H9 (cell line): ENCODE measurements around the gene UBXN10. TPM values are rescaled to one million over a fixed set of nuclear protein-coding genes. Genes with fewer than 3 reads are reported as not detected.

Experiments used
- DNase-seq: peaks from one replicate; pipeline ENCODE4 v3.0.0-alpha.2; 2017
- H2AFZ ChIP-seq: one replicate; pipeline ENCODE4 v1.6.1; 2013; ENCODE audit warnings: mild to moderate bottlenecking, low read length, control low read depth, moderate library complexity
- H2AK5ac ChIP-seq: 2 replicates; pipeline ENCODE4 v1.6.1; 2013; ENCODE audit warnings: low read length, control low read depth, mixed read lengths; ENCODE audit not compliant: insufficient read length
- H2BK120ac ChIP-seq: one replicate; pipeline ENCODE4 v1.6.1; 2013; ENCODE audit warnings: low read depth, mild to moderate bottlenecking, low read length, control low read depth, inconsistent platforms; ENCODE audit not compliant: poor library complexity, severe bottlenecking
- H2BK12ac ChIP-seq: 2 replicates; pipeline ENCODE4 v1.6.1; 2013; ENCODE audit warnings: low read length, control low read depth, mixed read lengths, low read depth; ENCODE audit not compliant: insufficient read length
- H2BK15ac ChIP-seq: 2 replicates; pipeline ENCODE4 v1.6.1; 2013; ENCODE audit warnings: low read depth, low read length, control low read depth
- H2BK20ac ChIP-seq: one replicate; pipeline ENCODE4 v1.6.1; 2013; ENCODE audit warnings: low read depth, mild to moderate bottlenecking, low read length, control low read depth, inconsistent platforms; ENCODE audit not compliant: poor library complexity, severe bottlenecking
- H2BK5ac ChIP-seq: 2 replicates; pipeline ENCODE4 v1.6.1; 2013; ENCODE audit warnings: low read length, control low read depth, mixed read lengths; ENCODE audit not compliant: insufficient read length
- H3K14ac ChIP-seq: 2 replicates; pipeline ENCODE4 v1.6.1; 2013; ENCODE audit warnings: low read length, control low read depth; ENCODE audit not compliant: insufficient read depth
- H3K18ac ChIP-seq: 2 replicates; pipeline ENCODE4 v1.6.1; 2013; ENCODE audit warnings: low read depth, mild to moderate bottlenecking, mixed read lengths, low read length, control low read depth; ENCODE audit not compliant: insufficient read length
- H3K23ac ChIP-seq: 2 replicates; pipeline ENCODE4 v1.6.1; 2013; ENCODE audit warnings: low read length, control low read depth, mixed read lengths, low read depth; ENCODE audit not compliant: insufficient read length
- H3K23me2 ChIP-seq: 2 replicates; pipeline ENCODE4 v1.6.1; 2013; ENCODE audit warnings: low read depth, mild to moderate bottlenecking, mixed read lengths, low read length, control low read depth; ENCODE audit not compliant: insufficient read length, poor library complexity, severe bottlenecking
- H3K27ac ChIP-seq: 2 replicates; pipeline ENCODE4 v1.5.1; 2013; ENCODE audit warnings: low read length, control low read depth, mixed read lengths, low read depth; ENCODE audit not compliant: insufficient read length
- H3K27me3 ChIP-seq: 2 replicates; pipeline ENCODE4 v1.6.1; 2013; ENCODE audit warnings: low read length, control low read depth, inconsistent platforms; ENCODE audit not compliant: insufficient read depth
- H3K4ac ChIP-seq: 2 replicates; pipeline ENCODE4 v1.6.1; 2013; ENCODE audit warnings: low read depth, mild to moderate bottlenecking, control low read depth, inconsistent platforms, low read length, moderate library complexity
- H3K4me1 ChIP-seq: 2 replicates; pipeline ENCODE4 v1.6.1; 2013; ENCODE audit warnings: low read length, control low read depth, inconsistent platforms; ENCODE audit not compliant: insufficient read depth
- H3K4me2 ChIP-seq: 2 replicates; pipeline ENCODE4 v1.6.1; 2013; ENCODE audit warnings: low read length, control low read depth, mixed read lengths; ENCODE audit not compliant: insufficient read length, insufficient read depth
- H3K56ac ChIP-seq: 2 replicates; pipeline ENCODE4 v1.6.1; 2013; ENCODE audit warnings: low read depth, mild to moderate bottlenecking, mixed read lengths, low read length, control low read depth; ENCODE audit not compliant: insufficient read length
- H3K79me1 ChIP-seq: 2 replicates; pipeline ENCODE4 v1.6.1; 2013; ENCODE audit warnings: low read depth, mild to moderate bottlenecking, moderate library complexity, low read length, control low read depth, inconsistent platforms; ENCODE audit not compliant: insufficient read depth, poor library complexity, severe bottlenecking
- H3K79me2 ChIP-seq: 2 replicates; pipeline ENCODE4 v1.6.1; 2013; ENCODE audit warnings: low read length, control low read depth, inconsistent platforms; ENCODE audit not compliant: insufficient read depth
- H3K9ac ChIP-seq: 2 replicates; pipeline ENCODE4 v1.6.1; 2013; ENCODE audit warnings: low read length, control low read depth, mixed read lengths; ENCODE audit not compliant: insufficient read length; ENCODE audit errors: extremely low read depth
- H3K9me3 ChIP-seq: one replicate; pipeline ENCODE4 v1.6.1; 2013; ENCODE audit warnings: low read depth, low read length, inconsistent platforms; ENCODE audit not compliant: control insufficient read depth
- H3T11ph ChIP-seq: one replicate; pipeline ENCODE4 v1.6.1; 2013; ENCODE audit warnings: mild to moderate bottlenecking, low read length, control low read depth, inconsistent platforms
- H4K20me1 ChIP-seq: one replicate; pipeline ENCODE4 v1.6.1; 2013; ENCODE audit not compliant: control insufficient read depth, insufficient read length, insufficient read depth
- H4K5ac ChIP-seq: 2 replicates; pipeline ENCODE4 v1.6.1; 2013; ENCODE audit warnings: low read depth, mild to moderate bottlenecking, mixed read lengths, low read length, control low read depth; ENCODE audit not compliant: insufficient read length
- H4K8ac ChIP-seq: replicated peaks from 2 replicates; pipeline ENCODE4 v1.6.1; 2013; ENCODE audit warnings: low read length, control low read depth, mixed read lengths, low read depth; ENCODE audit not compliant: insufficient read length
- H4K91ac ChIP-seq: 2 replicates; pipeline ENCODE4 v1.6.1; 2013; ENCODE audit warnings: low read depth, mild to moderate bottlenecking, moderate library complexity, mixed read lengths, low read length, control low read depth; ENCODE audit not compliant: insufficient read length
- H3K27ac Mint-ChIP-seq, 3 experiments: 2 replicates in 2 of 3; 3 replicates in 1 of 3; pipeline ENCODE4 v1.8.0; 2020 to 2021; ENCODE audit warnings: mixed read lengths in 3 of 3, mild to moderate bottlenecking in 1 of 3, moderate library complexity in 1 of 3
- H3K27me3 Mint-ChIP-seq: 2 replicates; pipeline ENCODE4 v1.8.0; 2021; ENCODE audit warnings: low read depth, mild to moderate bottlenecking, moderate library complexity, mixed read lengths
- H3K36me3 Mint-ChIP-seq, 3 experiments: 2 replicates in 2 of 3; 3 replicates in 1 of 3; pipeline ENCODE4 v1.8.0; 2020 to 2021; ENCODE audit warnings: low read depth in 3 of 3, mixed read lengths in 3 of 3; ENCODE audit not compliant: insufficient read depth in 1 of 3
- H3K4me1 Mint-ChIP-seq, 2 experiments: 2 replicates each; pipeline ENCODE4 v1.8.0; 2020; ENCODE audit warnings: mixed read lengths in 2 of 2
- H3K4me3 Mint-ChIP-seq, 2 experiments: 2 replicates in 1 of 2; 3 replicates in 1 of 2; pipeline ENCODE4 v1.8.0; 2020 to 2021; ENCODE audit warnings: mild to moderate bottlenecking in 2 of 2, mixed read lengths in 2 of 2, moderate library complexity in 1 of 2
- H3K9me3 Mint-ChIP-seq, 2 experiments: 2 replicates in 1 of 2; 3 replicates in 1 of 2; pipeline ENCODE4 v1.8.0; 2020; ENCODE audit warnings: mild to moderate bottlenecking in 2 of 2, mixed read lengths in 2 of 2, moderate library complexity in 1 of 2
- WGBS: extraction: QIAGEN DNeasy Blood & Tissue Kit; methylation state at CpG from one replicate; pipeline ENCODE4 v1.1.7; 2013; ENCODE audit warnings: missing lambda C conversion rate, low lambda C conversion rate, mixed read lengths; ENCODE audit not compliant: insufficient read length; ENCODE audit errors: extremely low coverage; 5-methylcytosine and 5-hydroxymethylcytosine counted together
- total RNA-seq: library from RNA; stranded (reverse); gene quantifications from 2 replicates; pipeline ENCODE4 v1.2.1, GENCODE V29; 2021
- TF ChIP-seq, protein P1 (sequence below): fragments of 200-600 bp; sonication (generic); conservative IDR thresholded peaks from 3 replicates; pipeline ENCODE4 v1.8.0; 2021; ENCODE audit warnings: antibody characterized with exemption, mild to moderate bottlenecking

UBXN10 gene
- total RNA-seq, 1 experiment from 2014 or later, result 0.59 TPM

- no peaks in the 10 kb centered on the region for H3K79me2 ChIP-seq
- H3K27ac ChIP-seq, result no peak overlapping the region
- no peak overlapping the region for H3K18ac ChIP-seq
- H3K4me1 Mint-ChIP-seq, result peaks cover 16 to 21% of the 10 kb centered on the region in 2 experiments
- H4K8ac ChIP-seq, result no peak overlapping the region
- no peak overlapping the region for H3K9ac ChIP-seq
- H2BK12ac ChIP-seq, result no peak overlapping the region
- TF ChIP-seq, protein P1, sequence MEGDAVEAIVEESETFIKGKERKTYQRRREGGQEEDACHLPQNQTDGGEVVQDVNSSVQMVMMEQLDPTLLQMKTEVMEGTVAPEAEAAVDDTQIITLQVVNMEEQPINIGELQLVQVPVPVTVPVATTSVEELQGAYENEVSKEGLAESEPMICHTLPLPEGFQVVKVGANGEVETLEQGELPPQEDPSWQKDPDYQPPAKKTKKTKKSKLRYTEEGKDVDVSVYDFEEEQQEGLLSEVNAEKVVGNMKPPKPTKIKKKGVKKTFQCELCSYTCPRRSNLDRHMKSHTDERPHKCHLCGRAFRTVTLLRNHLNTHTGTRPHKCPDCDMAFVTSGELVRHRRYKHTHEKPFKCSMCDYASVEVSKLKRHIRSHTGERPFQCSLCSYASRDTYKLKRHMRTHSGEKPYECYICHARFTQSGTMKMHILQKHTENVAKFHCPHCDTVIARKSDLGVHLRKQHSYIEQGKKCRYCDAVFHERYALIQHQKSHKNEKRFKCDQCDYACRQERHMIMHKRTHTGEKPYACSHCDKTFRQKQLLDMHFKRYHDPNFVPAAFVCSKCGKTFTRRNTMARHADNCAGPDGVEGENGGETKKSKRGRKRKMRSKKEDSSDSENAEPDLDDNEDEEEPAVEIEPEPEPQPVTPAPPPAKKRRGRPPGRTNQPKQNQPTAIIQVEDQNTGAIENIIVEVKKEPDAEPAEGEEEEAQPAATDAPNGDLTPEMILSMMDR, result 0 out of 3 replicates have a peak, but pooled peaks have one; percentile 18
- no peak overlapping the region for H4K5ac ChIP-seq
- H3K27me3 Mint-ChIP-seq, result peaks cover 85% of the 10 kb centered on the region
- H3K27ac Mint-ChIP-seq, result no peak overlapping the region
- no peak overlapping the region for H3K4ac ChIP-seq
- H3K23ac ChIP-seq, result no peak overlapping the region
- no peak overlapping the region for H2BK120ac ChIP-seq
- H3K9me3 Mint-ChIP-seq, result peaks cover 3 to 8% of the 10 kb centered on the region in 2 experiments; a peak in 4 of 5 replicates
- H3K14ac ChIP-seq, result 0 out of 2 replicates have a peak overlapping the region, but pooled peaks have one; percentile 44
- no peak overlapping the region for H2BK20ac ChIP-seq
- H4K91ac ChIP-seq, result no peak overlapping the region
- no peaks in the 10 kb centered on the region; the same call in 1 of the 2 replicates for H3K27me3 ChIP-seq
- no peak overlapping the region for H3K56ac ChIP-seq
- no peak overlapping the region for H3T11ph ChIP-seq
- no peaks in the 10 kb centered on the region for H4K20me1 ChIP-seq
- H2AK5ac ChIP-seq, result no peak overlapping the region
- no peak overlapping the region for H2BK15ac ChIP-seq
- no peaks in the 10 kb centered on the region for H3K79me1 ChIP-seq
- H3K4me2 ChIP-seq, result no peak overlapping the region
- peaks cover 6% of the 10 kb centered on the region for H3K23me2 ChIP-seq
- H3K4me3 Mint-ChIP-seq, result peak overlapping the region in 1 of 2 experiments; percentile 36; a peak in 3 of 5 replicates
- H2AFZ ChIP-seq, result no peak overlapping the region
- no peak for DNase-seq
- 0 out of 2 replicates have a peak, but pooled peaks cover 3% of the 10 kb centered on the region for H3K4me1 ChIP-seq
- H3K36me3 Mint-ChIP-seq, result no peaks in the 10 kb centered on the region
- H2BK5ac ChIP-seq, result no peak overlapping the region
- no CpG with 5 or more reads among the region's 6 CpGs for WGBS
- no peaks in the 10 kb centered on the region for H3K9me3 ChIP-seq
These were observed 1.4 kb upstream of the UBXN10 start for GRCh38 chr1:20184481-20184900.
